Endothelial cell of umbilical vein (primary cell): Measurements from ENCODE around the gene SBSN.

Experiments
- CTCF ChIP-seq, 2 donors: IDR thresholded peaks; 1 replicate in 1 of 2; 2 replicates in 1 of 2; pipeline ENCODE4 v1.5.1; 2011; ENCODE audit warnings: low read length in 2 of 2, mild to moderate bottlenecking in 2 of 2, moderate library complexity in 2 of 2, control low read depth in 1 of 2, inconsistent platforms in 1 of 2, low read depth in 1 of 2; ENCODE audit not compliant: insufficient read depth in 1 of 2; ENCODE audit errors: extremely low read depth in 1 of 2
- EZH2 ChIP-seq: IDR thresholded peaks from 2 replicates; pipeline ENCODE4 v1.6.1; 2012; ENCODE audit warnings: borderline replicate concordance, low read depth, mild to moderate bottlenecking, moderate library complexity, low read length, inconsistent platforms; ENCODE audit not compliant: severe bottlenecking
- FOS ChIP-seq: IDR thresholded peaks from 2 replicates; pipeline ENCODE4 v1.6.1; 2011; ENCODE audit warnings: mild to moderate bottlenecking, low read length, moderate library complexity, borderline replicate concordance; ENCODE audit not compliant: insufficient read depth
- JUN ChIP-seq: IDR thresholded peaks from 2 replicates; pipeline ENCODE4 v1.6.1; 2011; ENCODE audit warnings: borderline replicate concordance, low read depth; ENCODE audit not compliant: insufficient read length, insufficient read depth
- MAX ChIP-seq: IDR thresholded peaks from 2 replicates; pipeline ENCODE4 v1.6.1; 2011; ENCODE audit not compliant: insufficient read depth, insufficient read length
- MYC ChIP-seq: IDR thresholded peaks from one replicate; pipeline ENCODE4 v1.6.1; 2011; ENCODE audit warnings: mild to moderate bottlenecking, low read depth, low read length
- POLR2A ChIP-seq: IDR thresholded peaks from 2 replicates; pipeline ENCODE4 v1.6.1; 2012; ENCODE audit warnings: low read depth, mild to moderate bottlenecking, control low read depth, low read length
- POLR2AphosphoS5 ChIP-seq: IDR thresholded peaks from 2 replicates; pipeline ENCODE4 v1.6.1; 2012; ENCODE audit warnings: low read depth, mild to moderate bottlenecking, control low read depth, low read length, moderate library complexity; ENCODE audit not compliant: insufficient read depth

GRCh38 chr19:35557539-35558399 is 29.7 kb upstream of the SBSN start:
- TF ChIP-seq CTCF (IDR thresholded peaks at IDR 0.05; ENCODE audit: extremely low read depth in 1 of 2, insufficient read depth in 1 of 2, low read depth in 1 of 2, low read length in 2 of 2) (no peak), POLR2A (no peak), EZH2 (no peak), MAX (no peak), POLR2AphosphoS5 (no peak), MYC (no peak), JUN (no peak), FOS (no peak)
